NCI-H2227 (cell line): ENCODE results near the gene PAPSS1.
"Not testable (repeated sequence)": the region's sequence is repeated elsewhere in the genome, so short reads cannot be mapped to it uniquely, and the experiment has no call there.

Experiments
- DNase-seq: peaks from one replicate; lab custom pipeline; 2025; ENCODE audit not compliant: unreplicated experiment; lab: John Stamatoyannopoulos, UW

PAPSS1 gene

GRCh38 chr4:107691378-107691777 lies 28.7 kb downstream of the PAPSS1 start:
- DNase-seq: no peak

DNA sequence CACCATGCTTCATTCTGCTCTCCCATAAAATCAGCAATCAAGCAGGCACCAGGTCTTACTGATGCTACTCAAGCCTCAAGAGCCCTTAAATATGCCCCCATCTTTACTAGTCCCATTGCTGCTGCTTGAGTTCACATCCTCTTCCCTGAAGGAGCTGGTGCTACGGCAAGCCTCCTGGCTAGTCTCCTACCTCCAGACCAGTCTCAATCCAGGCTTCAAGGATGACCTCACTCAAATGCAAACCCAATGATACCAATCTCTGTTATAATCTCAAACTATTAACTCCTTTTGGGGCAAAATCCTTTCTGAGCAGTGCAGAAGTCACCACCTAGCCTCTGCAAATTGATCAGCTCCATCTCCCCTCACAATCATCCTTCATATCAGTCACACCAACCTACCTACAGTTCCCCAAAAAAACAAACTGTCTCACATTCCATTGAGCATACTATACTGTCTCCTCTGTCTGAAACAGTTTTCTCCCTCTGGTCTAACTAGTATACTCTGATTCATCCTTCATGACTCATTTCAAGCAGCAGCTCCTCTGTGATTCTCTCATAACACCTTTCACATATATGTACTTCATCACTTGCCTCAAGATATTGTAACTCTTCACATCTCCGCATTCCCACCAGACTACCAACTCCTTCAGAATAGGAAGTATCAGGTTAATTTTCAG lies 30.0 kb downstream of the PAPSS1 start:
- DNase-seq: no peak

DNA sequence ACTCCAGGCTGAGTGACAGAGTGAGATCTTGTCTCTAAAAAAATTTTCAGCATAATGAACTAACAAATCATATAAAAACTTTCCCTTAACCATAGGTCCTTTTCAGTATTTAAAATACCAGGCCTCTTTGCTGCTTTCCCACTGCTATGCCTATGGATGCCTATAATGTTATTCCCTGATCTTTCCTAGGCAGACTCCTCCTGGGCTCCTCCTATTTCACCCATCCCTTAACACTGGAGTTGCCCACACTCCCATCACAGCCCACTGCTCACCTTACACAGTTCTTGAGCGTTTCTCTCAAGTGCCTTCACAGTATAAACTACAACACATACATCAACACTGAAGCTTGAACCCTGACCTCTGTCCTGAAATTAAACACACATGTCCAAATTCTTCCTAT lies 31.6 kb downstream of the PAPSS1 start:
- no peak for DNase-seq

DNA sequence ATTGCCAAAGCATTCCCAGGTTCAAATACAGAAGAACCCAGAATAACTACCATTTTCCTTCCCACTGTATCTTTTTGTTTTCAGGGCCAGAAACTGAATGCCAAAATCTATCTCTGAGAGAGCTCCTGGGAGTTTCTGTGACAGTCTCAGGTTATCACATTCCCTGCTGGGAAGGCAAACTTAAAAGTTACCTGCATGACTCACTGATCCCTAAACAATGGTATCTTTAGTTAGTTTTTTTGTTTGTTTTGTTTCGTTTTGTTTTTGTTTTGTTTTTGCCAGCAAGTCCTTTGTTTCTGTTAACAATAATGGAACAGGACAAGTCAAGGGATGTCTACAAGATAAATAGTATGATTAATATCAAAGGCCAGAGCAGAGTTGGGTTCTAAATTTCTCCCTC lies 34.3 kb downstream of the PAPSS1 start:
- no peak for DNase-seq

DNA sequence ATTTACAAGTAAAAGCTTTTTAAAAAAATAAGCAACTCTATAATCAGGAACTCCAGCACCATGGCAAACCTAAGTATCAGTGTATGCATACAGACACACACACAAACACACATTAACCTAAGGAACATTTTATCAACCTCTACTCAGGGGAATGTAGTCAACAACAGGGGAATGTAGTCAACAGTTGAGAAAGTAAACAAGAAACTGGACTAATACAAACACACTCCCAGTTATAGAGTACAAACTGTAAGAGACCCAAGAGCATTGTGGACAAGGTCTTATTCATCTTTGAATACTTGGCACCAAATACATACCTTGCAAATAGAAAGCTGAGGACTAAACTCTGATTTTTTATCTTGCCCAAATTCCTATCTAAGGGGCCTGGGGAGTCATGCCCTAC lies 36.2 kb downstream of the PAPSS1 start:
- no peak for DNase-seq

DNA sequence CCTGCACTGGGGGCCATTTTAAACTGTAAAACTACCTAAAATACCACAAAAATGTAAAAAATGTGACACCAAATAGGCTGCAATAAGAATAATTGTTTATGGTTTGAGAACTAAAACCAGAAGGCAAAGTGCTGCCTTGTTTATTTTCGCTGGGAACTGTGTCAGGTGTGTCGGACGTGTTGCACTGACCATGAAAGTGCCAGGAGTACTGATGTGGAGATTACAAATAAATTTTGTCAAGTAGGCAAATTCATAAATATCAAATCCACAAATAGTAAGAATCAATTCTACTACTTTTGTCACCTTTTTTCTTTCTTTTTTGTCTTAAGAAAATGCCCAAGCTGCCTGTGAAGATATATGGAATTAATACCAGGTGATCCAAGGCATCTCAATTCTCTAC lies 37.7 kb downstream of the PAPSS1 start:
- DNase-seq: no peak

- DNase-seq: no peak
These were observed 51.0 kb downstream of the PAPSS1 start for GRCh38 chr4:107669068-107669467.

DNA sequence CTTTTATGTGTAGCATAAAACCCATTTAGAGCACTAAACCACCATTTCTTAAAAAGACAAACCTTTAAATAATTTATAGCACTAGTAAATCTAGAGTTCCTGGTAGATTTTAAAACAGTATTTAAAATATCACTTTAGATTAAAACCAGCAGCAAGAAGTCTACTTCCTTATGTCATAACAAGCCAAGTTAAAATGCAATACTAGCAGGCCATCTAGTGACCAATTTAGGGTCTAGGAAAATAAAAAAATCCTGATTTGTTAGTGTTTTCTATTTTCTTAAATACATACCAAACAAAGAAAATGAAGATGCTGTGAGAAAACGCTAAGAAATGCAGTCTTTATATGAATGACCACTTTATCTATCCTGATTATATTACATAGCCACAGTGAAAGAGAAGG lies 53.9 kb downstream of the PAPSS1 start:
- DNase-seq: no peak

DNA sequence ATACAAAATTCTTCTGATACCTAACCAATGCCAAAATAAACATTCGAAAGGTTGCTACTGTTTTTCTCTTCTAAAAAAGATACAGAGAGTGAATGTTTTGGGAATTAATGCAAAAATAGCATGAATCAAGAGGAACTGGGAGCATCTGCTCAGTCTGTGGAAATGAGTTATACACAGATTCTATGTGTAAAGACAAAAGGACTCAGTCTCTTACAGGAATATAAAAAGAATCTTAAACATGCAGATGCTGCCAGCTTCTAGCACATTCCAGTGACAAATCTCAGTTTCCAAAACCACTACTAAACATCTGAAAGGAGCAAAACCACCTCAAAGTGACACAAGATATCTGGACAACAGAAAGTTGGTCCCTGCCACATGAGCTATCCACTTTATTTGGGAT lies 55.0 kb downstream of the PAPSS1 start:
- no peak for DNase-seq

- DNase-seq: no peak
These were observed 61.4 kb downstream of the PAPSS1 start for GRCh38 chr4:107658400-107659336.

DNA sequence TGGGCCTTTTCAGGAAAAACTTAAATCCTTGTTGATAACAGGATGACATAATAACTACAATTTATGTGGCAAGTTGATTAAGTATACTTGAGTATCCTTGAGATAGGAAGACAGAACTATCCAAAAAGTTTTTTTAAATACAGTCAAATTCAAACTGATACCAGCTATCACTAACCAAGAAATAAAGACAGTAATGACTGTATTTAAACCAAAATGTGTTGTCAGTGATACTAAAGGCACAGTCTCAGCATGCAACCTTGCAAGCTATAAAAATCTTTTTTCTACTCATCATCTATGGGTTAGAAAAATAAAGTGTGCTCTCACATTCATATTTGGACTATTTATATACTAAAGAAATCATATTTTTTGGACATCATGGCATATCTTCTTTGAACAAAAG lies 64.7 kb downstream of the PAPSS1 start:
- no peak for DNase-seq

GRCh38 chr4:107654694-107655093 lies 65.3 kb downstream of the PAPSS1 start:
- peak; percentile 82 for DNase-seq

DNA sequence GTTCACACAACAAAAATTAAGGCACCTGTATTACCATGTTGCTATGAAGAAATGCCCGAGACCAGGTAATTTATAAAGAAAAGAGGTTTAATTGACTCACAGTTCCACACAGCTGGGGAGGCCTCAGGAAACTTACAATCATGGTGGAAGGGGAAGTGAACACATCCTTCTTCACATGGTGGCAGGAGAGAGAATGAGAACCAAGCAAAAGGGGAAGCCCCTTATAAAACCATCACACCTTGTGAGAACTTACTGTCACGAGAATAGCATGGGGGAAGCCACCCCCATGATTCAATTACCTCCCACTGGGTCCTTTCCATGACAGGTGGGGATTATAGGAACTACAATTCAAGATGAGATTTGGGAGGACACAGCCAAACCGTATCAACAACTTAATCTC lies 68.6 kb downstream of the PAPSS1 start:
- DNase-seq: not testable (repeated sequence)

GRCh38 chr4:107650251-107650650 lies 69.8 kb downstream of the PAPSS1 start:
- DNase-seq: no peak

GRCh38 chr4:107648178-107648991 lies 71.6 kb downstream of the PAPSS1 start:
- no peak for DNase-seq

GRCh38 chr4:107647591-107647990 lies 72.4 kb downstream of the PAPSS1 start:
- no peak for DNase-seq

- DNase-seq: no peak
These were observed 74.4 kb downstream of the PAPSS1 start for GRCh38 chr4:107645604-107646003.

DNA sequence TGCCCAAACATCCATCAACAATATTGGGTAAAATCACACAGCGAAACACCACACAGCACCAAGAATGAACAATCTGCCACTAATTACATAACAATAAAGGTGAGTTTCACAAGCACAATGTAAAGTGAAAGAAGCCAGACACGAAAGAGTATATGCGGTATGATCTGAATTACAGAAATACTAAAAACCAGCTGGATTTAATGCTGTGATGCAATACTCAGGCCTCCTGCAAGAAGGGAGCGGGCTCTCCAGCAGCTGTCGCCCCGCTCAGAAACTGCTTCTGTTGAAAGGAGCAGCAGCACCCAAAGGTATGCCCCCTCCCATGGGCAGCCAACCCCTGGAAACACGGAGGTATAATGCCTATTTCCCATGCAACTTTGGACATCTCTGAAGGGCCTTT lies 77.0 kb downstream of the PAPSS1 start:
- DNase-seq: no peak

- no peak for DNase-seq
These were observed 79.2 kb downstream of the PAPSS1 start for GRCh38 chr4:107640878-107641277.

DNA sequence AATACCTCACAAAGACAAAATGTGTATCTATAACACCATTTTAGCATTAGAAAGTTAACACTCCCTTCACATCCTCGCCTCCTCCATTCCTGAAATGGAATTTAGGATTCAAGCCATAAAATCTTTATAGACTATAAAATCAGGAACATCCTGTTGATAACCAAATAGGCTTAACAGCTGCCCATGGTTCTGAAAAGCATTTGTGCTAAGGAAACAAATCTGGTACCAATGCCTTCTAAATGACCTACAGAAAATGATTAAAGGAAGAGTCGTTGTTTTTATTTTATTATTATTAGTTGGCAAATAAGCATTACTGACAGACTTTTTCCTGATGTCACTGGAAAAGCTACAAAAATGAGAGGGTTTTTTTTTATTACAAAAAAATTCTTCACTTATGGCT lies 79.8 kb downstream of the PAPSS1 start:
- DNase-seq: no peak

- DNase-seq: no peak
These were observed 84.3 kb downstream of the PAPSS1 start for GRCh38 chr4:107635735-107636134.

- DNase-seq: no peak
These were observed 88.5 kb downstream of the PAPSS1 start for GRCh38 chr4:107631560-107631959.
